K562 (cell line): ENCODE measurements around the gene TAF9. TPM values are rescaled to one million over a fixed set of nuclear protein-coding genes. Genes with fewer than 3 reads are reported as not detected.

ENCODE experiments used
- ATAC-seq: fragments of 200-7000 bp; cut with Tn5 transposase; 3 replicates; pipeline ENCODE4 v1.9.1; 2020; ENCODE audit warnings: moderate library complexity
- BruUV-seq: library from RNA; stranded (reverse); fragments of 400-500 nt; replicated peaks from 2 replicates; lab custom pipeline; 2021; lab: Mats Ljungman, UMichigan
- CTCF ChIA-PET: fragments of 300-600 bp; formaldehyde crosslinking; extraction: SDS; loops from one replicate; lab custom pipeline; 2021; ENCODE audit warnings: low intra/inter-chr PET ratio; lab: Yijun Ruan, JAX
- POLR2A ChIA-PET: fragments of 300-600, 350-650 bp; sonication (Branson Sonifier 250); formaldehyde crosslinking; extraction: SDS; loops from one replicate; lab custom pipeline; 2021; ENCODE audit warnings: antibody characterized with exemption, inconsistent platforms; lab: Yijun Ruan, JAX
- DNase-seq, 4 experiments: peaks; one replicate each; pipeline versions ENCODE4 v3.0.0 to v3.0.0-alpha.2; 2011 to 2018; ENCODE audit warnings: low spot score in 3 of 4, mixed read lengths in 3 of 4; ENCODE audit errors: extremely low read depth in 1 of 4
- FAIRE-seq: peaks from 2 replicates; lab custom pipeline; 2011; peaks lifted over from hg19 to GRCh38; lab: Jason Lieb, UNC
- H2AFZ ChIP-seq: 2 replicates; pipeline ENCODE4 v1.6.0; 2011; ENCODE audit warnings: low read depth, low read length, control low read depth, inconsistent platforms
- H3K27ac ChIP-seq: fragments of 200-600 bp; 3 replicates; pipeline ENCODE4 v1.8.0; 2011; ENCODE audit warnings: low read depth, mild to moderate bottlenecking, control low read depth, inconsistent platforms, low read length, moderate library complexity, mixed read lengths; ENCODE audit errors: extremely low read depth
- H3K27me3 ChIP-seq, 2 experiments: fragments of 300-600 bp in 1 of 2; 2 replicates in 1 of 2; 3 replicates in 1 of 2; pipeline versions ENCODE4 v1.6.0 to v1.8.0; 2011; ENCODE audit warnings: inconsistent platforms in 2 of 2, low read length in 2 of 2, mild to moderate bottlenecking in 1 of 2, mixed read lengths in 1 of 2, moderate library complexity in 1 of 2; ENCODE audit not compliant: control insufficient read depth in 2 of 2, insufficient read depth in 2 of 2
- H3K36me3 ChIP-seq: fragments of 300-600 bp; 3 replicates; pipeline ENCODE4 v1.8.0; 2011; ENCODE audit warnings: mild to moderate bottlenecking, low read length, inconsistent platforms; ENCODE audit not compliant: control insufficient read depth, insufficient read depth
- H3K4me1 ChIP-seq, 2 experiments: fragments of 200-600 bp in 1 of 2; replicated peaks in 1 of 2; 2 replicates in 1 of 2; 3 replicates in 1 of 2; pipeline versions ENCODE4 v1.5.1 to v1.8.0; 2011; ENCODE audit warnings: inconsistent platforms in 2 of 2, low read length in 2 of 2, mild to moderate bottlenecking in 1 of 2, mixed read lengths in 1 of 2, moderate library complexity in 1 of 2; ENCODE audit not compliant: control insufficient read depth in 2 of 2, insufficient read depth in 2 of 2
- H3K4me2 ChIP-seq: 2 replicates; pipeline ENCODE4 v1.6.1; 2011; ENCODE audit warnings: low read length, control low read depth, inconsistent platforms, mixed read lengths; ENCODE audit not compliant: insufficient read depth
- H3K4me3 ChIP-seq: fragments of 200-600 bp; sonication (generic), shearing (Covaris generic); 2 replicates; pipeline ENCODE4 v1.5.1; 2016; ENCODE audit warnings: control low read depth, inconsistent platforms
- H3K79me2 ChIP-seq: fragments of 200-600 bp; 3 replicates; pipeline ENCODE4 v1.8.0; 2011; ENCODE audit warnings: low read length, inconsistent platforms; ENCODE audit not compliant: control insufficient read depth, insufficient read depth
- H3K9ac ChIP-seq, 2 experiments: 2 replicates each; pipeline versions ENCODE4 v1.6.0 to v1.6.1; 2011; ENCODE audit warnings: low read depth in 2 of 2, low read length in 2 of 2, control low read depth in 1 of 2, inconsistent platforms in 1 of 2, mild to moderate bottlenecking in 1 of 2, mixed read lengths in 1 of 2; ENCODE audit not compliant: insufficient read depth in 1 of 2
- H3K9me1 ChIP-seq: one replicate; pipeline ENCODE4 v1.6.0; 2011; ENCODE audit warnings: inconsistent platforms, mild to moderate bottlenecking, low read length, moderate library complexity; ENCODE audit not compliant: control insufficient read depth, insufficient read depth
- H3K9me3 ChIP-seq: replicated peaks from 2 replicates; pipeline ENCODE4 v1.5.1; 2011; ENCODE audit warnings: low read depth, low read length, inconsistent platforms; ENCODE audit not compliant: control insufficient read depth, insufficient read depth
- H4K20me1 ChIP-seq: replicated peaks from 2 replicates; pipeline ENCODE4 v1.6.1; 2011; ENCODE audit warnings: low read length, inconsistent platforms, mixed read lengths; ENCODE audit not compliant: control insufficient read depth, insufficient read depth
- ARHGAP35 ChIP-seq: fragments of 450-650 bp; IDR thresholded peaks from 2 replicates; pipeline ENCODE4 v1.6.1; 2018; ENCODE audit not compliant: partially characterized antibody
- ARNT ChIP-seq, 2 experiments: fragments of 450-650 bp; IDR thresholded peaks; 2 replicates each; pipeline ENCODE4 v1.6.1; 2016; ENCODE audit warnings: mild to moderate bottlenecking in 1 of 2
- BRD4 ChIP-seq: fragments of 200-600 bp; sonication (generic); IDR thresholded peaks from 2 replicates; pipeline ENCODE4 v1.6.1; 2017; ENCODE audit warnings: inconsistent platforms
- CHD7 ChIP-seq: fragments of 200-600 bp; sonication (generic); IDR thresholded peaks from one replicate; pipeline ENCODE4 v1.6.1; 2012; ENCODE audit warnings: mild to moderate bottlenecking, low read depth, low read length, inconsistent platforms
- EP400 ChIP-seq: fragments of 450-650 bp; IDR thresholded peaks from 2 replicates; pipeline ENCODE4 v1.6.1; 2017; ENCODE audit warnings: antibody characterized with exemption, mild to moderate bottlenecking, moderate library complexity
- KLF13 ChIP-seq: fragments of 450-650 bp; IDR thresholded peaks from 2 replicates; pipeline ENCODE4 v1.6.1; 2016; ENCODE audit warnings: missing genetic modification characterization, low read depth, mild to moderate bottlenecking, missing compliant biosample characterization, moderate library complexity, borderline replicate concordance
- SNAPC5 ChIP-seq: fragments of 250-450 bp; sonication (Bioruptor Pico); IDR thresholded peaks from 2 replicates; pipeline ENCODE4 v1.8.0; 2021; ENCODE audit warnings: moderate library complexity, mild to moderate bottlenecking, inconsistent platforms
- TAF9B ChIP-seq: fragments of 450-650 bp; IDR thresholded peaks from 2 replicates; pipeline ENCODE4 v1.6.1; 2018; ENCODE audit warnings: mild to moderate bottlenecking; ENCODE audit not compliant: partially characterized antibody
- TCF3 ChIP-seq: sonication (generic); formaldehyde crosslinking; IDR thresholded peaks from 2 replicates; pipeline ENCODE4 v1.4.0; 2020; ENCODE audit warnings: mild to moderate bottlenecking, missing genetic modification reagents
- YBX1 ChIP-seq: fragments of 450-650 bp; IDR thresholded peaks from 2 replicates; pipeline ENCODE4 v1.7.1; 2016; ENCODE audit warnings: mild to moderate bottlenecking
- ZNF384 ChIP-seq: IDR thresholded peaks from 2 replicates; pipeline ENCODE4 v1.6.1; 2012; ENCODE audit warnings: low read depth, low read length, improper control_type of control experiment
- in situ Hi-C: fragments of 300-500 bp; cut with MboI; formaldehyde crosslinking; loops from 4 replicates; pipeline ENCODE4 v1.15.0; 2018; ENCODE audit warnings: inconsistent platforms, mixed read lengths
- intact Hi-C: fragments of 100-400 bp; cut with micrococcal nuclease; formaldehyde crosslinking; loops from 2 replicates; pipeline ENCODE4 v1.14.2; 2022
- polyA plus RNA-seq, 8 experiments: library from polyadenylated mRNA; depleted of rRNA in 4 of 8; stranded (reverse) in 5 of 8; unstranded in 3 of 8; fragments of >200 nt; fragmentation: Nextera tagmentation in 2 of 8; fragmentation: Illumina TruSeq in 1 of 8; extraction: Ambion mirVana in 2 of 8; extraction: Trizol in 1 of 8; gene quantifications; 2 replicates each; pipeline versions ENCODE4 v1.2.1 to v1.2.3, GENCODE V29; 2011 to 2014; ENCODE audit warnings: inconsistent platforms in 1 of 8, missing spikeins in 1 of 8
- total RNA-seq, 7 experiments: library from RNA; depleted of rRNA in 6 of 7; stranded (reverse); fragments of >200 nt in 6 of 7; fragmentation: Illumina TruSeq in 2 of 7; extraction: Trizol in 2 of 7; gene quantifications; 2 replicates each; pipeline versions ENCODE4 v1.2.1 to v1.2.3, GENCODE V29; 2011 to 2021; ENCODE audit warnings: low replicate concordance in 1 of 7
- TF ChIP-seq, protein P1 (sequence below): fragments of 450-650 bp; formaldehyde crosslinking; IDR thresholded peaks from 2 replicates; pipeline ENCODE4 v1.4.0; 2020; ENCODE audit warnings: mild to moderate bottlenecking, mixed read lengths

Gene TAF9
- total and polyA plus RNA-seq, 9 of the 15 experiments (the other 6 are each of a cell fraction or from before 2014, with no cell fraction given), result 119 to 566 (median 207) TPM

DNA sequence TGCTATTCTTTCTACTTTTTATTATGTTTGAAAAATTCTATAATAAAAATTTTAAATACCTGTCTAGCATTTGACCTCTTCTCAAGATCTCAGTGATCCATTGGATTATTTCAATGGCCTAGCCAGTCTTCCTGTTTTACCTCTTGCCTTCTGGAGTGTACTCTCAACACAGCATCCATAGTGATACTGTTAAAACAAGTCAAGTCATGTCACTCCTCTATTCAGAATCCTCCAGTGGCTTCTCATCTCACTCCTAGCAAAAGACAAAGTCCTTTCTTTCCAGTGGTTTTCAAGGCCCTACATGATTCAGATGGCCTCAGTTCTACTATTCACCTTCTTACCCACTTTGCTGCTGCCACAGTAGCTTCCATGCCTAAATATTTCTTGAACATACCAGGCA, 47.4 kb upstream of the TAF9 start:
- FAIRE-seq (no peak), DNase-seq (no peak), ATAC-seq (no peak)
- no TSS peak for BruUV-seq
- Histone ChIP-seq H3K4me2 (no peak overlapping the region), H3K27ac (no peak overlapping the region), H3K27me3 (no peaks in the 10 kb centered on the region), H2AFZ (no peak overlapping the region), H3K9me1 (no peaks in the 10 kb centered on the region), H3K9ac (no peak overlapping the region), H3K79me2 (no peaks in the 10 kb centered on the region), H3K4me3 (no peak overlapping the region), H4K20me1 (no peaks in the 10 kb centered on the region), H3K36me3 (peaks cover 29% of the 10 kb centered on the region), H3K4me1 (no peaks in the 10 kb centered on the region), H3K9me3 (no peaks in the 10 kb centered on the region)
- in situ Hi-C loops (no loop called here), intact Hi-C loops (no loop called here)
- POLR2A ChIA-PET, result no interaction called here
- CTCF ChIA-PET, result no interaction called here
- no peak for TF ChIP-seq SNAPC5 (CRISPR knock-in tag)
- TF ChIP-seq KLF13 (tag), result no peak
- TF ChIP-seq, protein P1, sequence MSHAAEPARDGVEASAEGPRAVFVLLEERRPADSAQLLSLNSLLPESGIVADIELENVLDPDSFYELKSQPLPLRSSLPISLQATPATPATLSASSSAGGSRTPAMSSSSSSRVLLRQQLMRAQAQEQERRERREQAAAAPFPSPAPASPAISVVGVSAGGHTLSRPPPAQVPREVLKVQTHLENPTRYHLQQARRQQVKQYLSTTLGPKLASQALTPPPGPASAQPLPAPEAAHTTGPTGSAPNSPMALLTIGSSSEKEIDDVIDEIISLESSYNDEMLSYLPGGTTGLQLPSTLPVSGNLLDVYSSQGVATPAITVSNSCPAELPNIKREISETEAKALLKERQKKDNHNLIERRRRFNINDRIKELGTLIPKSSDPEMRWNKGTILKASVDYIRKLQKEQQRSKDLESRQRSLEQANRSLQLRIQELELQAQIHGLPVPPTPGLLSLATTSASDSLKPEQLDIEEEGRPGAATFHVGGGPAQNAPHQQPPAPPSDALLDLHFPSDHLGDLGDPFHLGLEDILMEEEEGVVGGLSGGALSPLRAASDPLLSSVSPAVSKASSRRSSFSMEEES (CRISPR knock-in tag), result no peak
- TF ChIP-seq TAF9B, result no peak
- TF ChIP-seq TCF3 (CRISPR knock-in tag), result no peak
- TF ChIP-seq CHD7, result no peak
- TF ChIP-seq EP400, result no peak
- TF ChIP-seq ARHGAP35, result no peak
- no peak for TF ChIP-seq ZNF384
- no peak for TF ChIP-seq BRD4
- no peak for TF ChIP-seq ARNT (IDR thresholded peaks at IDR 0.05)
- TF ChIP-seq YBX1, result no peak
